Muscle layer of colon (tissue), 2 donors: ENCODE data around the gene TAMM41.
A peak's percentile ranks its signal among the peaks of the same experiment; 100 is the strongest.
"Not testable (repeated sequence)": the region's sequence is repeated elsewhere in the genome, so short reads cannot be mapped to it uniquely, and the experiment has no call there.

Source experiments
- H3K27ac ChIP-seq: one replicate; pipeline ENCODE4 v1.7.0; 2013; ENCODE audit warnings: low read depth, mild to moderate bottlenecking, low read length, moderate library complexity
- H3K27me3 ChIP-seq, 2 donors: one replicate each; pipeline ENCODE4 v1.7.0; 2013; ENCODE audit warnings: low read length in 2 of 2, mild to moderate bottlenecking in 2 of 2; ENCODE audit not compliant: insufficient read depth in 2 of 2, control insufficient read depth in 1 of 2
- H3K36me3 ChIP-seq: one replicate; pipeline ENCODE4 v1.7.0; 2013; ENCODE audit warnings: mild to moderate bottlenecking, low read length; ENCODE audit not compliant: insufficient read depth
- H3K4me1 ChIP-seq: one replicate; pipeline ENCODE4 v1.7.0; 2013; ENCODE audit warnings: mild to moderate bottlenecking, low read length; ENCODE audit not compliant: insufficient read depth
- H3K4me3 ChIP-seq, 2 donors: one replicate each; pipeline ENCODE4 v1.7.0; 2013; ENCODE audit warnings: low read length in 2 of 2, low read depth in 1 of 2, mild to moderate bottlenecking in 1 of 2, moderate library complexity in 1 of 2
- H3K9ac ChIP-seq: one replicate; pipeline ENCODE4 v1.7.0; 2013; ENCODE audit warnings: low read length
- H3K9me3 ChIP-seq: one replicate; pipeline ENCODE4 v1.7.0; 2013; ENCODE audit warnings: mild to moderate bottlenecking, low read length
- donor health status: abdominal sarcoma.
- donor health status: Adenocarcinoma of cecum.

TAMM41 gene

GRCh38 chr3:11778248-11778647 lies 68.4 kb downstream of the TAMM41 start:
- H3K9ac ChIP-seq = no peak overlapping the region
- H3K4me1 ChIP-seq = no peaks in the 10 kb centered on the region
- H3K27ac ChIP-seq = no peak overlapping the region
- no peak overlapping the region for H3K4me3 ChIP-seq
- H3K9me3 ChIP-seq = no peaks in the 10 kb centered on the region
- H3K36me3 ChIP-seq = no peaks in the 10 kb centered on the region
- H3K27me3 ChIP-seq = no peaks in the 10 kb centered on the region

GRCh38 chr3:11776346-11776745 lies 70.3 kb downstream of the TAMM41 start:
- no peaks in the 10 kb centered on the region for H3K4me1 ChIP-seq
- no peak overlapping the region for H3K4me3 ChIP-seq
- no peaks in the 10 kb centered on the region for H3K27me3 ChIP-seq
- no peak overlapping the region for H3K27ac ChIP-seq
- H3K9me3 ChIP-seq = no peaks in the 10 kb centered on the region
- no peaks in the 10 kb centered on the region for H3K36me3 ChIP-seq
- no peak overlapping the region for H3K9ac ChIP-seq

GRCh38 chr3:11775493-11775892 lies 71.2 kb downstream of the TAMM41 start:
- Histone ChIP-seq H3K9ac (no peak overlapping the region), H3K36me3 (no peaks in the 10 kb centered on the region), H3K4me3 (no peak overlapping the region), H3K27ac (no peak overlapping the region), H3K4me1 (peaks cover 4% of the 10 kb centered on the region), H3K9me3 (no peaks in the 10 kb centered on the region), H3K27me3 (no peaks in the 10 kb centered on the region)

GRCh38 chr3:11774296-11774877 lies 72.3 kb downstream of the TAMM41 start:
- Histone ChIP-seq H3K27me3 (no peaks in the 10 kb centered on the region), H3K27ac (no peak overlapping the region), H3K4me1 (peaks cover 9% of the 10 kb centered on the region), H3K36me3 (no peaks in the 10 kb centered on the region), H3K9ac (no peak overlapping the region), H3K9me3 (no peaks in the 10 kb centered on the region), H3K4me3 (no peak overlapping the region)

- not testable (repeated sequence) for H3K9me3 ChIP-seq, H3K27me3 ChIP-seq, H3K9ac ChIP-seq, H3K27ac ChIP-seq, H3K4me1 ChIP-seq, H3K36me3 ChIP-seq, H3K4me3 ChIP-seq
Measured at GRCh38 chr3:11771931-11772330, 74.8 kb downstream of the TAMM41 start.

GRCh38 chr3:11770477-11771391 lies 76.0 kb downstream of the TAMM41 start:
- Histone ChIP-seq H3K27me3 (no peaks in the 10 kb centered on the region), H3K9me3 (no peaks in the 10 kb centered on the region), H3K36me3 (no peaks in the 10 kb centered on the region), H3K4me3 (peak overlapping the region in 1 of 2 donors; percentile 5), H3K9ac (no peak overlapping the region), H3K27ac (no peak overlapping the region), H3K4me1 (peaks cover 9% of the 10 kb centered on the region)

- Histone ChIP-seq H3K9me3 (no peaks in the 10 kb centered on the region), H3K4me1 (peaks cover 9% of the 10 kb centered on the region), H3K27ac (no peak overlapping the region), H3K36me3 (no peaks in the 10 kb centered on the region), H3K4me3 (peak overlapping the region in 1 of 2 donors; percentile 5), H3K27me3 (no peaks in the 10 kb centered on the region), H3K9ac (no peak overlapping the region)
Measured at GRCh38 chr3:11769704-11770476, 76.8 kb downstream of the TAMM41 start.

- peaks cover 9% of the 10 kb centered on the region for H3K4me1 ChIP-seq
- no peak overlapping the region for H3K4me3 ChIP-seq
- H3K9ac ChIP-seq = no peak overlapping the region
- no peaks in the 10 kb centered on the region for H3K27me3 ChIP-seq
- H3K27ac ChIP-seq = no peak overlapping the region
- H3K9me3 ChIP-seq = no peaks in the 10 kb centered on the region
- no peaks in the 10 kb centered on the region for H3K36me3 ChIP-seq
Measured at GRCh38 chr3:11768604-11769003, 78.1 kb downstream of the TAMM41 start.

- Histone ChIP-seq H3K4me3 (no peak overlapping the region), H3K36me3 (no peaks in the 10 kb centered on the region), H3K9ac (no peak overlapping the region), H3K27ac (no peak overlapping the region), H3K27me3 (no peaks in the 10 kb centered on the region), H3K9me3 (no peaks in the 10 kb centered on the region), H3K4me1 (no peaks in the 10 kb centered on the region)
Measured at GRCh38 chr3:11764931-11765363, 81.7 kb downstream of the TAMM41 start.

GRCh38 chr3:11759996-11760395 lies 86.7 kb downstream of the TAMM41 start:
- H3K4me1 ChIP-seq = no peaks in the 10 kb centered on the region
- H3K9me3 ChIP-seq = no peaks in the 10 kb centered on the region
- no peaks in the 10 kb centered on the region for H3K36me3 ChIP-seq
- no peaks in the 10 kb centered on the region for H3K27me3 ChIP-seq
- H3K27ac ChIP-seq = no peak overlapping the region
- H3K9ac ChIP-seq = no peak overlapping the region
- no peak overlapping the region for H3K4me3 ChIP-seq

GRCh38 chr3:11757929-11758328 lies 88.8 kb downstream of the TAMM41 start:
- Histone ChIP-seq H3K27ac (no peak overlapping the region), H3K9me3 (no peaks in the 10 kb centered on the region), H3K27me3 (no peaks in the 10 kb centered on the region), H3K36me3 (no peaks in the 10 kb centered on the region), H3K4me1 (no peaks in the 10 kb centered on the region), H3K9ac (no peak overlapping the region), H3K4me3 (no peak overlapping the region)
